Hematopoietic multipotent progenitor cell treated with erythropoietin and hydrocortisone succinate and interleukin-3 and kit ligand, for 17 days (in vitro differentiated cells): ENCODE results near the gene MTERF1.
A peak's percentile ranks its signal among the peaks of the same experiment; 100 is the strongest.
"Not testable (repeated sequence)": the region's sequence is repeated elsewhere in the genome, so short reads cannot be mapped to it uniquely, and the experiment has no call there.

Experiments
- DNase-seq: peaks from one replicate; pipeline ENCODE4 v3.0.0-alpha.2; 2015; ENCODE audit warnings: low spot score

MTERF1 gene, protein sequence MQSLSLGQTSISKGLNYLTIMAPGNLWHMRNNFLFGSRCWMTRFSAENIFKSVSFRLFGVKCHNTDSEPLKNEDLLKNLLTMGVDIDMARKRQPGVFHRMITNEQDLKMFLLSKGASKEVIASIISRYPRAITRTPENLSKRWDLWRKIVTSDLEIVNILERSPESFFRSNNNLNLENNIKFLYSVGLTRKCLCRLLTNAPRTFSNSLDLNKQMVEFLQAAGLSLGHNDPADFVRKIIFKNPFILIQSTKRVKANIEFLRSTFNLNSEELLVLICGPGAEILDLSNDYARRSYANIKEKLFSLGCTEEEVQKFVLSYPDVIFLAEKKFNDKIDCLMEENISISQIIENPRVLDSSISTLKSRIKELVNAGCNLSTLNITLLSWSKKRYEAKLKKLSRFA

DNA sequence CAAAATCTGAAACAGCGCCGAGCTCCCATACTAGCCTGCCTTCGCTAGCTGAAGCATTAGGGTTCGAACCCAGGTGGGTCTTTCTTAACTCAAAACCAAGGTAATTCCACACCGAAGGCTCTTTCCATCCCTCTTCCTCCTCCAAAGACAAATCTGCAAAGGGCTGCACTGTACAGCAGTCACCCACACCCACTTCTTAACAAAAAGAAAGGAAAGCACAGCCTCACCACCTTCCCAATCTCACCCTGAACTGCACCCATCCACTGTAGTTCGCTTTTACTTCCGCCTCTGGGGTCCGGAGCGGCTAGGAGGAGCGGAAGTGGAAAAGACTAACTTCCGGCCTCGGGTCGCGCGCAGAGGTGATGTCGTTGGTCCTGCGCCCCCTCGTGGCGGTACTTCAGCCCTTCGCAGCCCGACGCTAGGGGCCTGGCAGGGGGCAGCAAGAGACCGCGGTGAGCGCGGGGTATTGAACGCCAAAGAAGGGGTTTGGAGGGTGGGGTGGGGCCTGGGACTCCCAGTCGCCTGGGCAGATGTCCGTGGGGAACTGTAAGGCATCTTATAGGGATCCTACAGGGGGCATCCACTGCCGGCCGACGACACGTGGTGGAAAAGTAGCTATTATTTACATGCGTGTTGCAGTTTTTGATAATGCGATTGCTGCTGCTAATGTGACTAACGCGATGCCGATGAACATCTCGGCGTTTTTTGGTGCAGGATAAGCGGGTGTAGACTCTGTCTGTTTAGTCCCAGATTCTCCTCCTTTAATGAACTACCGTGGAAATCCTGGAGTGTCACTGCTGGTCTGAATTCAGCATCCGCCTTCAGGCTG, at the start of gene MTERF1:
TSS of gene MTERF1 (minus strand) at position 290 of the 829 bp plus-strand sequence. CDS start 619 bp downstream, outside the sequence.
- peak; percentile 89 for DNase-seq

DNA sequence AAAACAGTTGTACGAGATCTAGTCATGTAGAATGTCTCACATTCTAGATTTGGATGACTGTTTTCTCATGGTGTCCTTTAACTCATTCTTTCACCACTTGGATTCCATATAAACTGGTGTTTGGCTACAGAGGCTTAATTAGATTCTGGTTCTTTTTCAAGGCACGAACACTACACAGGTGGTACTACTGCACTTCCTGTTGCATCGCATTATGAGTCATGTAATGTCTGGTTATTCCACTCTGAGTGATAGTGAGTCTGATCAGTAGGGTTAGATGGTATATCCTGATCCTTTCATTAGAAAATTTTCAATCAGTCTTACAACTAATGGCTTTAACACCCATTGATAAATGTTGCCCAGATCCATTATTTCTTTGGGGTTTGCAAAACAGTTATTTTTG, 49.0 kb upstream of the MTERF1 start:
- no peak for DNase-seq

DNA sequence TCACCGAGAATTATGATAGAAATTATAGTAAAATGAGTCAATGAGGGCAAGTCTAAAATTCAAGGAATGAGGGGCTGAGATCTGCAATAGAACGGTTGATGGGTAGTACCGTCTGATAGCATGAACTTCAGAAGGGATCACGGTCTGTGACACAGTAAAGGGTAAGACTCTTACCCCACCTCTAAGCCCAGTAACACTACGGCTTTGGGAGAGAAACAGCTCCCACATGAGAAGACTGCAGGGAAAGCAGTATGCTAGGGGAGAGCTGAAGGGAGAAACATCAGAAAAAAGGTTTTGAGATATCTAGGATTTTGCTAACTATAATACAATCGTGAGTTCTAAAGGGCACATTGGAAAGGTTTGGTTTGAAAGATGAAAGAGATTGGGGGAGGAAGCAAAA, 47.4 kb upstream of the MTERF1 start:
- DNase-seq = no peak

DNA sequence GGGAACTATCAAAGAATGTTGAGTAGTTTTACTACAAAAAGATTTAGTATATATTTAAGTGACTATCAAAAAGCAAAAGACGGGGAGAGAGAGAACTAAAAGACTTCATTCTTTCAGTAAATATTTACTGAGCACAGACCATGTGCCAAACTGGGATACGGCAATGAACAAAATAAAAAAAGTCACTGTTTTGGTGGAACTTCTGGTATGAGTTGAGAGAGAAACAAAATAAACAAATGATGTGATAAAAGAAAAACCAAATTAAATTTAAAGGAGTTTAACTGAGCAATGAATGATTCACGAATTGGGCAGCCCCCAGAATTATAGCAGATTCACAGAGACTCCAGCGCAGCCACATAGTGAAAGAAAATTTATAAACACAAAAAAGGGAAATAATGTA, 42.4 kb upstream of the MTERF1 start:
- no peak for DNase-seq

DNA sequence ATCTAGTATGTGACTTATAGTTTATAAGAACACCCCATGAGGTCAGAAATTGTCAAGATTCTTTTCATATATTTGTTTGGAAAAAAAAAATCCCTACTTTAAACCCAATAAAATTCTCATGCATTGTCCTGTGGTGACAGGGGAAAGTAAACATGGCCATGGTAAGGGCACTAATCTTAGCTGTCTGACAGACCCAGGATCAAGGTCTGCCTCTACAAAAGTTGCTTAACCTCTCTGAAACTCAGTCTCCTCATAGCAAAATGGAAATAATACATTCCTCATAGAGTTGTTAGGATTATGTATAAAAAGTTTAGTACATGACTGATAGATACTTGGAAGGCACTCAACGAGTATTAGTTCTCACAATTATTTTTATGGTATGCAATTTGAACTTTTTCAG, 37.9 kb upstream of the MTERF1 start:
- DNase-seq = no peak

DNA sequence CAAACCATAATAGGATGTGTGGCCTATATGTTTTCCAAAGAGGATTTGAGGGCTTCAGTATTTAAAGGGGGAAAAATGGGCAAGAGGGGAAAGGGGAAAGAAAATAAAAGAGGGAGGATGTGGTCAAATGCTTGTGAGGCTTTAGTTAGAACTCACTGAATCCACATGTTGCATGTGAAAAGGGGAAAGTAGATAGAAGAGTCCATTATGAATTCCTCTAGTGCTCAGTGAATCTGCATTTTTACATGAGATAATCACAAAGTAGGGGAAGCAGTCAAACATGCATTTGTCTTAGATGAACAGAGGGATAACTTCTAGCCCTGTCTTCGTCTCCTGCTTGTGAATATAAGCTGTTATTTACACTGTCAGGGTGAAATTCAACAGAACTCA, 35.5 kb upstream of the MTERF1 start:
- no peak for DNase-seq

DNA sequence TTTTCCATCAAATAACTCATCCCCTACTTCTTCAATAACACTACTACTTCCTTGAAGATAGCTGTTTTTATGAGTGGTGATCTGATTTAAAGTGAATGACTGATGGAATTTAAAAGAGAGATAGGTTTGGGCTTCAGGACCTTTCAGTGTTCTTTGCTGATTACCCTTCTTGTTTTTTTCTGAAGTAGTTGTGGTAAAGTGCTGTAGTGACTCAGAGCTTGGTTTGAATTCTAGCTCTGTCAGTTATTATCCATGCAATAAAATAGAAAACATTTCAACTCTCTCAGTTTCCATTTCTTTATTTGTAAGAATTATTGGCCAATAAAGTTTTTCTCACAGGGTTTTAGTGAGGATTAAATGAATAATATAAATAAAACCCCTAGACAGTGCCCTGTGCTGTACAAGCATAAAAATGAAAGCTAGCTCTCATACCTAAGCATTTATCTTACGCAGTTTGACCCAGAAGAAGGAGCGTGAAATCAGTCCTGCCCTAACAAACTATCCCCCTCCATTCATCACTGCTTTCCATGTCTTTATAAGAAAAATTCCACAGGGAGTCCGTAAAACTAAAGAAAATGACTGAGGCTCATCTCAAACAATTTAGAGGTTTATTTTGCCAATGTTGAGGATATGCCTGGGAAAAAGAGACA, 35.0 kb upstream of the MTERF1 start:
- no peak for DNase-seq

DNA sequence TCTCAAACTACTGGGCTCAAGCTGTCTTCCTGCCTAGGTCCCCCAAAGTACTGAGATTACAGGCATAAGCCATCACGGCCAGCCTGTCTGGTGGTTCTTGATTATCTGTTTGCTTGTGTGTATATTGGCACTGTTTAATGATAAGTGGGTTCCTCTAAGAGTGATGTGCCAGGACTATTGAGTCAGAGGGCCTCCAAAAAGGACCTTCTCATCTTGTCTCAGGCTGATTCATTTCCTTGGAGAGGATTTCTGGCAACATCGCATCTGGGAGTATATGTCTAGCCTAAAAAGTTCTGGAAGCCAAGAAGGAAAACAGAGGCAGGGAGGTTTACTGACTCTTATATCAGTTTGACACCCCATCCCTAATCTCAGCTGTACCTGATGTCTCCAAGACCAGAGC, 33.1 kb upstream of the MTERF1 start:
- no peak for DNase-seq

DNA sequence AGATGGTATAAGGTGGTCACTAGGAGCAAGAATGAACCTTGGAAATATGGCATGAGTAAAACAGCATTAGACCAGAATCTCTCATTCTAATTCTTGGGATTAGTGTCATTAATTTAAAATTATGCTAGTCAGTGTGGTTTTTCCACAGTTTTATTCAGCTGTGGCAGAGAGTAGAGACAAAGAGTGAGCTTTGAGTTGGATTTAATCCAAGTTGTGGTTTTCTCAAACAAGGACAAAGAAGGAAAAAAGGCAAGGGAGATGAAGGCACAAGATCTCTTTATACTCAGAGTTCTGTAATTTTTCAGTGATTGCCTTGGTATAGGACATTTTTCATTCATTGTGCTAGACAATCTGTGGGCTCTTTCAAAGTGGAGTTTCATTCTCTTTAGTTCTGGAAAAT, 32.0 kb upstream of the MTERF1 start:
- no peak for DNase-seq

DNA sequence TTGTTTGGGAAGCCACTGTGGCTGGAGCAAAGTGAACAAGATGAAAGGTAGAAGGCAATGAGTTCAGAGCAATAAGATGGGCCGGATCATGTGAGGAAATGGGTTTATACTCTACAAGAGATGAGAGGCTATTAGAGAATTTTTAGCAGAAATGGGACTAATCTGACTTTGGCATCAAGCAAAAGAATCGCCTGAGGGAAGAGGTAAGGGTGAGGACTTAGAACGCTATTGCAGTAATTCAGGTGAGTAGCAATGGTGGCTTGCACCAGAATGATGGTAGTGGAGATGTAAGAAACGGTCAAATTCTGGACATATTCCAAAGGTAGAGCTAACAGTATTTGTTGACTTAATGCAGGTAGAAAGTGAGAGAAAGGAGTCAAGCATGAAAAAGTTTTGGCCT, 30.6 kb upstream of the MTERF1 start:
- no peak for DNase-seq

DNA sequence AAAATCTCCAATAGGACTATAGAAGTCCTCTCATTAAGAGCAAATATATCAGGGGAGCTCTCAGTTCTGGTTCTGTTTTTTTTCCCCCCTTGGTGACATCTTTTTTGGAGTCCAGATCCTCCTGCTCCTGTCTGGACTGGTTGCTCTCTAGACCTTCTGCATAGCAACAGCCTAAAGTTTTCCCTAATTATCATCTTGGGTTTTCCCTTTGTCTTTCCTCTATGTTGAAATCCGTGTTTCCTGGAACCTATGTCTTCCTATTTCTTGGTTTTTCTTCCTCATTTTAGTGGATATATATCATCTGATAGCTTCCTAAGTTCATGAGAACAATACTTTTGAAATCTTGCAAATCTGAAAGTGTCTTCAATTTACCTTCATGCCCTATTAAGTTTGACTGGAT, 29.7 kb upstream of the MTERF1 start:
- no peak for DNase-seq

DNA sequence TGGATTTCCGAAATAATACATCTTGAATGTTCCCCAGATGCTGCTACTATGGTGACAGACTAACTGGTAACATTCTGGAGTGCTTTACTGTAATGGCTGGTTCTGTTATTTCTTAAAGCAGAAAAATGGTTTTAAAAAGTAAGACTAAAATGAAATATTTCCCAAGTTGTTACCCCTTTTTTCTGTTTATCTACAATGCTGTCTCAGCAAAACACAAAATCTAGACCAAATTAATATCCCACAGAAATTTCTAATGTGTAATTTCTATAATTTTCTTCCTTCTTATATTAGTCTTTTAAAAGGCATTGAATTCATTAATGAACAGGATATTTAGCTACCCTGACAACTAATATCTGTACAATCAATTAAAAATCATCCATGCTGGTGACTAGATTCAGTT, 19.1 kb upstream of the MTERF1 start:
- DNase-seq = no peak

DNA sequence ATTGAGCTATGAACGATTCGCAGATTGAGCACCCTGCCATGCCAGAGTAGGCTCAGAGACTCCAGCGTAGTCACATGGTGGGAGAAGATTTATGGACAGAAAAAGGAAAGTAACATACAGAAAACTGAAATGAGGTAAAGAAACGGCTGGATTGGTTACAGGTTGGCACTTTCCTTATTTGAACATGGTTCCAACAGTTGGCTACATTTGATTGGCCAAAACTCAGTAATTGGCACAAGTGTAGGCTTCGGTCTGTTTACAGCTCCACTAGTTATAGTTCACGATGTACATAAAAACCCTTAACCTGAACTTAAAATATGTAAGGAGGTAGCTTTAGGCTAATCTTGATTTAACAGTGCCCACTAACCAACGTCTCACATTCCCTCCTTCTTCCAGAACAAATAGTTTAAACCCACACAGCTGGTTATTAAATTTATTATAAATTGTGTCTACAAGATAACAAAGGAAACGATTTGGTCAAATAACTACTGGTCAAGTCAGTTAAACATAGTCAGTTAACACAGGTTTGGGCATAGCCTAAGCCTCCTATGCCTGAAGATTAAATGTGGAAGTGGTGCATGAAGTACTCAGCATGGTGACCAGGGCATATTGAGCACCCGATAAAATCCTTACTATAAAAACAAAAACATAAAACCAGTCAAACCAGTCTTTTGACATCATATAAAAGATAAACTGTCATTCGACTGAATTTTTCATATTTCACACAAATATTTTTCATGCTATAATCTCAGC, 17.9 kb upstream of the MTERF1 start:
- no peak for DNase-seq

DNA sequence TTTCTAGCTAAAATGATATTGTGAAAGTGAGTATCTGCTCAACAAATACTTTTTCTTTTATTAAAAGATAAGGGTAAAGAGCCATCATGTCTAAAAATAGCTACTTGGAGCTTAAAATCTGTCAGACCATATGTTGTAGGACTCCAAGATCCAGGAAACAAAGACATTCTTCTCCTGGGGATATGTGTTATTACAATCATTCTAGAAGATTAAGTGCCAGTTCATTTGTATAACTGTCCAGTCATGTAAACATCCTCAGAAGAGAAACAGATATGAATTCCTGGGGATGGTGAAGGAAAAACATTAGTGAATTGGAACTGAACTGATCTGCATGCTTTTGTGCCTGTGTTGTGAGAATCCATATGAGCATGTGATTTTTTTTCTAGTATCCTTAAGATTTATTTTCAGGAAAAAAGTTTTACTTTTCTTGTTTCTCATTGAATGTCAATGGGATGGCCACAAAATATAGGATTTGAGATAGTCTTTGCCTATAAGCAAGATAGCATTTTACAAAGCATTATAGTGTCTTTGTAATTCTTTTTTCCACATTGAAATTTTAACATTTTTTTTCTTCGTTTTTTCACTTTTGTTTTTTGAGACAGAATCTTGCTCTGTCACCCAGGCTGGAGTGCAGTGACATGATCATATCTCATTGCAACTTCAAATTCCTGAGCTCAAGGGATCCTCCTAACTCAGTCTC, 14.4 kb upstream of the MTERF1 start:
- no peak for DNase-seq

DNA sequence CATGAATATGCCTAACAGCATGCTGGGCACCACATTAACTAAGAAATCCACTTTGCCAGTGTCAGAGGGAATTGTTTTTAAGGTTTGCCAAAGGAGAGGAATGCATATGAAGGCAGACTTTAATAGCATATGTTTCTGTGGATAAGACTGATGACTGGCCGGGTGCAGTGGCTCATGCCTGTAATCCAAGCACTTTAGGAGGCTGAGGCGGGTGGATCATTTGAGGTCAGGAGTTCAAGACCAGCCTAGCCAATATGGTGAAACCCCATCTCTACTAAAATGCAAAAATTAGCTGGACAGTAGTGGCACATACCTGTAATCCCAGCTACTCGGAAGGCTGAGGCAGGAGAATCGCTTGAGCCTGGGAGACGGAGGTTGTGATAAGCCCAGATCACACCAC, 13.2 kb upstream of the MTERF1 start:
- DNase-seq = not testable (repeated sequence)

DNA sequence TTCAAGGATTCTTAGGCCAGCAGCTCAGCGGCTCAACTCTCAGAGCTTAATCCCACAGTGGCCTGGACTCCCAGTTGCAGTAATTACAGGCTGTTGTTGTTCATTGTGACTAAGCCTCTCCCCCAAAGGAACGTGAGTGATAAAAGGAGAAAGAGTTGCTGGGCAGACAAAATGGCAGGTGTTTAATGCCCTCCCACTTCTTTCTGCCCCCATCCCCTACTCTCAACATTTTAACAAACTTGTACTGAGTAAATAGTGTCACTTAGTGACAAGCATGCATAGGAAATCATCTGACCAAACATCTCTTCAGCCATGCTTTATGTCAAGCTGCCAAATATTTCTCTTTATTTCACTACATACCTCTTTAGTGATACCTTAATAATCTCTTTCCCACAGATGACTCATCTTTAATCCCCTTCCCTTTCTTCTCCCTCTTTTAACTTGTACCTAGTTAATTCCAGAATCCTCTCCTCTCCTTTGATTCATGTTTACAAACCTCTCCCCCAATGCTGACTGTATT, 12.4 kb upstream of the MTERF1 start:
- no peak for DNase-seq

DNA sequence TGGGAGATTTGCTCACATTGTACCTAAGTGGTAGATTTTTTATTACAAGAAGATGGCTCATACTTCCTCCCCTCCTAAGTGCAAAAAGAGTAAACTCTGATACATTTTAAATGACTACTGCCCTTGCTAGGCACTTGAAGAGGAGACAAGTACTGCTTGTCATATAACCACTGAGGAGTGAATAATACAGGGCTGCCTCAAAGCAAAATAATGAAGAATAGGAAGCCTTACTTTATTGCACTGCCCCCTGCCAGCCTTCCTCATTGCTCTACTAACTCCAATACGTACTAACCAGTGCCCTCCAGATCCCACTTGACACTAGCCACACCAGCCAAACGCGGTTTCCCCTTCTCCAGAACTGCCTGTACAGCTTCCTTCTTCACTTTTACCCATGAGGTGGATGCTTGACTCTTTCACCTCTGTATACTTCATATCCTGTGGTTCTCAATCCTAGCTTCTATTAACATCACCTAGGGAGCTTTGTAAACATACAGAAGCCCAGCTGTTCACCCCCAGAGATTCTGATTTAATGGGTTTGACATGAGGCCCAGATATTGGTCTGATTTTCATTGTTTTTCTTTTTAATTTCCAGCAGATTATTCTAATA, 11.7 kb upstream of the MTERF1 start:
- no peak for DNase-seq

DNA sequence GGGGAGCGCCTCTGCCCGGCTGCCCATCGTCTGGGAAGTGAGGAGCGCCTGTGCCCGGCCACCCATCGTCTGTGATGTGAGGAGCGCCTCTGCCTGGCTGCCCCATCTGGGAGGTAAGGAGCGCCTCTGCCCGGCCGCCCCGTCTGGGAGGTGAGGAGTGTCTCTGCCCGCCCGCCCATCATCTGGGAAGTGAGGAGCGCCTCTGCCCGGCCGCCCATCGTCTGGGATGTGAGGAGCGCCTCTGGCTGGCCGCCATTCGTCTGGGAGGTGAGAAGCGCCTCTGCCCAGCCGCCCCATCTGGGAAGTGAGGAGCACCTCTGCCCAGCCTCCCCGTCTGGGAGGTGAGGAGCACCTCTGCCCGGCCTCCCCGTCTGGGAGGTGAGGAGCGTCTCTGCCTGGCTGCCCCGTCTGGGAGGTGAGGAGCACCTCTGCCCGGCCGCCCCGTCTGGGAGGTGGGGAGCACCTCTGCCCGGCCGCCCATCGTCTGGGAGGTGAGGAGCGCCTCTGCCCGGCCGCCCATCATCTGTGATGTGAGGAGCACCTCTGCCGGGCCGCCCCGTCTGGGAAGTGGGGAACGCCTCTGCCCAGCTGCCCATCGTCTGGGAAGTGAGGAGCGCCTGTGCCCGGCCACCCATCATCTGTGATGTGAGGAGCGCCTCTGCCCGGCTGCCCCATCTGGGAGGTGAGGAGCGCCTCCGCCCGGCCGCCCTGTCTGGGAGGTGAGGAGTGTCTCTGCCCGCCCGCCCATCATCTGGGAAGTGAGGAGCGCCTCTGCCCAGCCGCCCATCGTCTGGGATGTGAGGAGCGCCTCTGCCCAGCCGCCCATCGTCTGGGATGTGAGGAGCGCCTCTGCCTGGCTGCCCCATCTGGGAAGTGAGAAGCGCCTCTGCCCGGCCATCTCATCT, 8.0 kb upstream of the MTERF1 start:
- DNase-seq = not testable (repeated sequence)

DNA sequence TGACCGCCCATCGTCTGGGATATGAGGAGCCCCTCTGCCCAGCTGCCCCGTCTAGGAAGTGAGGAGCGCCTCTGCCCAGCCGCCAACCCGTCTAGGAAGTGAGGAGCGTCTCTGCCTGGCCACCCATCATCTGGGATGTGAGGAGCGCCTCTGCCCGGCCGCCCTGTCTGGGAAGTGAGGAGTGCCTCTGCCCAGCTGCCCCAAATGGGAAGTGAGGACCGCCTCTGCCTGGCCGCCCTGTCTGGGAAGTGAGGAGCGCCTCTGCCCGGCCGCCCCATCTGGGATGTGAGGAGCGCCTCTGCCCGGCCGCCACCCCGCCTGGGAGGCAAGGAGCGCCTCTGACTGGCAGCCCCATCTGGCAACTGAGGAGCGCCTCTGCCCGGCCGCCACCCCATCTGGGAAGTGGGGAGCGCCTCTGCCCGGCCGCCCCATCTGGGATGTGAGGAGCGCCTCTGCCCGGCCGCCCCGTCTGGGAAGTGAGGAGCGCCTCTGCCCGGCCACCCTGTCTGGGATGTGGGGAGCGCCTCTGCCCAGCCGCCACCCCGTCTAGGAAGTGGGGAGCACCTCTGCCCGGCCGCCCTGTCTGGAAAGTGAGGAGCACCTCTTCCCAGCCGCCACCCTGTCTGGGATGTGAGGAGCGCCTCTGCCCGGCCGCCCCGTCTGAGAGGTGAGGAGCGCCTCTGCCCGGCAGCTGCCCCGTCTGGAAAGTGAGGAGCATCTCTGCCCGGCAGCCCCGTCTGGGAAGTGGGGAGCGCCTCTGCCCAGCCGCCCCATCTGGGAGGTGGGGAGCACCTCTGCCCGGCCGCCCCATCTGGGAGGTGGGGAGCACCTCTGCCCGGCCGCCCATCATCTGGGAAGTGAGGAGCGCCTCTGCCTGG, 7.1 kb upstream of the MTERF1 start:
- not testable (repeated sequence) for DNase-seq
